Activated CD4-positive, alpha-beta T cell treated with anti-CD3 and anti-CD28 coated beads, Interleukin-2, Interleukin-4, amounts not matched to agents 100 ng/mL and 50 ng/mL, durations not matched to agents 16 hours and 8 hours (primary cell): ENCODE data around the gene PITPNM2.

Experiments used
- DNase-seq: peaks from one replicate; pipeline ENCODE4 v3.0.0-alpha.2; 2020; ENCODE audit warnings: low spot score

Gene PITPNM2

DNA sequence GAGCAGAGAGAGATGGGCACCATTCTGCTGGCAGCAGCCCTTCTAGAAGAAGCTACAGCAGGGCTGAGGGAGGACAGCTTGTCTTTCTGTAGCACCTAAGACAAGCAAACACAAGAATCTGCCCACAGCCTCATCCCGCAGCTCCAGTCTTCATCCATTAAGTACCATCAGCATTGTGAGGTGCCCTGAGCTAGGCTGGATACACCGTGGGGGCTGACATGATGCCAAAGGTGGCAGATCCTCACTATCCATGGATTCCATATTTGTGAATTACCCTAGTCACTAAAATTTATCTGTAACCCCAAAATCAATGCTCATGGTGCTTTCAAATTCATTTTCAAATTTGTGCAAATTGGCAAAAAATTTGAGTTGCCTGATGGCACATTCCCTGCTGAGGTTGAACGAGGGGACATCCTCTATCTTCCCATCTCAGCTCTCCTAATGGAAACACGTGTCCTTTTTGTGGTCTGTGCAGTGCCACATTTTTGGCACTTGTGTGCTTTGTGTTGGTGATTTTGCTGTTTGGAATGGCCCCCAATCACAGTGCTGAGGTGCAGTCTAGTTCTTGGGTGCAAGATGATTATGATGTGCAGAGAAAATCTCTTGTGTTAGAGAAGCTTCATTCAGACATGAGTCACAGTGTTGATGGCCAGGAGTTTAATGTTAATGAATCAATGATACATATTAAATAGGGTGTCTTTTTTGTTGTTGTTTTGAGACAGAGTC is 7.0 kb downstream of the PITPNM2 start:
- no peak for DNase-seq

DNA sequence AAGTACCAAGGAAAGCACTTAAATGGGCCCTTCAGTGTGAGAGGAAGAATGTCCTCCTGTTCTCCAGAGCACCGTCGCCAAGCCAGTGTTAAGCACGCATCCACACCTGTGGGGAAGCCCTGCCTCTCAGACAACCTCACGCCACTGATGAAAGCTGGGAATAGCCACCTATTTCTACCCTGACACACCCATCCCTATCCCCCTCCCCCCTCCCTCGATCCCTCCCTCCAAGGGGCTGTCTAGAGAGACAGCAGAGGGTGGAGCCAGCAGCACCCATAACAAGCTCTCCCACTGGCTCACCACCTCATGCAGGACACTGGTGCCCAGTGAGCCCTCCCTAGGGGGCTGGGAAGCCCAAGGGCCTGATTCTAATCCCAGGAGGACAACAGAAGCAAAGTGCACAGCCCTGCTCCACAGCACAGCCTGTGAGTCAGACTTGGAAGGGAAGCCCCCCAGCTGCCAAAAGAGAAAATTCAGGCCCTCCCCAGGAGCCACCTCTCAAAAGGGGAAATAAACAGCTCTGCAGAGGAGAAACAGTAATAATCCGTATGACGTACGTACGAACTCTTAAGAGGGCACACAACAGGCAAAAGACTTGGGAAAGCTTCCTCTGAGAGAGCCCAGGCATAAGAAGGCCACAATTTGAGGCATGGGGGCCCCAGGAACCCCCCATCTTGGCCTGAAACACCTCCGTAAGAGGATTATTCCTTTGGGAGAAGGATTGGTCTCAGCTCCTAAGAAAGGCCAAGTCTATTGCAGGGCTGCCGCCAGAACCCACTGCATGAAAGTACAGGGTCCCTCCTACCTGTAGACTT is 7.8 kb downstream of the PITPNM2 start:
- DNase-seq, result no peak

DNA sequence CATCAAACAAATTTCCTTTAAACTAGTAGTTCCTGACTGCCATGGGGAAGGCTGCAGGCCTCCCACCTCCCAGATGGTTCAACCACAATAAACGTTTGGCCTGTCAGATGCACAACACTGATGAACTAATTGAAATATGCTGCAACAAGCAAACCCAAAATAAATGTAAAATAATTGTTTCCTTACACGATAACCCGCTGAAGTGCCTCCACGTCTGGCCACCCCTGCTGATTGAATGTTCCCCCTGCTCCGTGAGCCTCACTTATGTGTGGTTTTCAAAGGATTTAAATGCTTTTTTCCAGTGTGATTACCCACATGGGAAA is 8.4 kb downstream of the PITPNM2 start:
- DNase-seq, result no peak

DNA sequence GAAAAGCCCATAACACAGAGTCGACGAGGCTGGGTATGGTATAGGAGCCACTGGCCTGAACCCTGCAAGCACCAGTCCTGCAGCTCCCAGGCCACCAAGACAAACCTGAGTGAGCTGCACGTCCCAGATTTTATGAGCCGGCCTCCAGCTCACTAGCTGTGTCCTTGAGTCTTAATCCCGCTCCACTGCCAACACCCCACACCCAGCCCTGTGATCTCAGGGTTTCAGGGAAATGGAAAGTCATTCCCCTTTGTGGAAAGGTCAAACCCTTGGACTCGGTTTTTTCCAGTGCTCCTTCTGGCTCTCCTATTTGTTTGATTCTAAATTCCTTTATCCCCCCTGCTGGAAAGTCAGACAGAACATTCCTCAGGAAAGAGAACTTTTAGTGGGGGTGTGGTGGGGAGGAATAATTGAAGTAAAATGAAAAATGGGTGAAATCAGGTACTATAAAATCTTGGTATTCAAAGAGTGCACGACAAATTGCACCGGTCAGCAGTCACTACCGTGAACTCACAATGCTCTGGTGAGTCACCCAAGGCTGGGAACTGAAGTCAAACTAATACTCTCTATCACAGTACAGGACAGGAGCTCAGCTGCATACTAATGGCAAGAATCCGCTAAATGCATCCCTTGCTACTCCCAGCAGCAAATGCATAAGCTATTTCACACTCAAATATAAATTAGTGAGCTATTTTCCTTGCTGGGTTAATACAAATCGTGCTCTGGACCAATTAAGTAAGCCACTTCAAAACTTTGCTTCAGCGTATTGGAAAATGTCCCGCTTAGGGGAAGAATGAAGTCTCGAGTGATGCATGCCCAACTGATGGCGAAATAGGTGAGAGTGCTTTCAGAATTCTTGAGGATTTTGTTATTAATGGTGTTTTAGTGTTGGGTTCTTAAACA is 9.0 kb downstream of the PITPNM2 start:
- DNase-seq, result no peak

DNA sequence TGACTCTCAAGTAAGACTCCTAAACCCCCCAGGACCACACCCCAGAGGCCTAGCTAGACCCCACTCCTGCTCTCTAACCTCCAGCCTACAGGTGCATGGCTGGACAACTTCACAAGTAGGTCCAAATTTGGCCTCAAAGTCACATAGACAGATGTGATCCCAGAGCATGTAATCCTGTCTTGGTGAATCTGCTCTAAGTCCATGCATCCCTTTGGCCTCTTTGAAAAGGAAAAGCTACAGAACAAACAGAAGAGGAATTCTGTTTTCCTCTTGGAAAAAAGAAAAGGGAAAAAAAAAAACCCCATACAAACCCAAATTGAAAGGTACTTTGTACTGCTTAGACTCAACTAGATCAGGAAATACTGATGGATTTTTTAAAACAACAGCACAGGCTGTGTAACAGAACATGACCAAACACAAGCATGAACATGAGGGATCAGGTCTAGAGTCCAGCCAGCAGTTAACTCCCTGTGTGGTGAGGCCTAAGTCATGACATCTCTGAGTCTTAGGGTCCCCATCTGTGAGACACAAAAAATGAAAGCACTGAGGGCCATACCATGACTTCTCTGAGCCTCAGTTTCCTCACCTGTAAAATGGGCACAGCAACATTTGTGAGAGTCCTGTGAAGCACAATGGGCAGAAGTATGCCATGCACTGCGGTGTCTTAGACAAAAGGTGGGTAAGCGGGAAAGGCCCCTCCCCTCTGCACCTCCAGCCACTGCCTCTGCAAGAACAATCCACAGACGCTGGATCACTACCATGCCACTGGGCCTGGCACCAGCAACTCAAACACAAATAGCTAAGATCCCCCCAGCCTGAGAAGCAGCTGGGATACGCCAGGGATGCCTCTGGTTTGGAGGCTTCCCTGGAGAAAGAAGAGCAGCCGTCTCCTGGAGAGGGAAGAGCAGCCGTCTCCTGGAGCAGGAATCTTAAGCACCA is 9.9 kb downstream of the PITPNM2 start:
- DNase-seq, result no peak

DNA sequence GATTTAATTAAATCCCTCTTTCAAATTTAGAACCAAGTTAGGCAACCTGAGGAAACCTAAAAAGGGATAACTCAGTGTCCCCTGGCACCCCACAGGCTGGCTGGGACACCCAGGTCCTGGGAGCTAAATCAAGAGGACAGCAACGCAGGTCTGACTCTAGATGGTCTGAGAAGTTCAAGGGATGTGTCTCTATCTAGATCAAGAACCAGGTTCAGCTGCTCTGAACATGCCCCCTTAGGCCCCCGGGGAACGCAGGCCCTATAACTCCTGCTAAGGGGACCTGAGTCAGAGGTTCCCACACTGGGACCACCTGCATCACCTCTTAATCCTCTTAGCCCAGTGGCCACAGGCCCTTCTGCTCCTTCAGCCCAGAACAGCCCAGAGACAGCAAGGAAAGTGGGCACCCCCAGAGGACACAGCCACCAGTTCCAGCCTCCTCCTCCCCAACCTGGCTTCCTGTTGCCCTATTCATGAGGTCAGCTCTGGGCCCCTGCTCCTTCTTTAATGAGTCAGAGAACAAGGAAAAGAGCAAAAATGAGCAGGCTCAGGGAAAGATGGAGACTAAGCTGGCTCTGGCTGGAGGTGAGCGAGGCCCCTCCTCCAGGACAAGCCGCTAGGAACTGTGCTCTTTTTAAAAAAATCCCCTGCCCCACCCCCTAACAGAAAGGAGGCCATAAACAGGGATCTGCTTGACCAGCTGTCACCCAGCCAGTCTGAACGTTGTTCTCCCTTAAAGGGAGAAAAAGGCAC is 10.8 kb downstream of the PITPNM2 start:
- no peak for DNase-seq

DNA sequence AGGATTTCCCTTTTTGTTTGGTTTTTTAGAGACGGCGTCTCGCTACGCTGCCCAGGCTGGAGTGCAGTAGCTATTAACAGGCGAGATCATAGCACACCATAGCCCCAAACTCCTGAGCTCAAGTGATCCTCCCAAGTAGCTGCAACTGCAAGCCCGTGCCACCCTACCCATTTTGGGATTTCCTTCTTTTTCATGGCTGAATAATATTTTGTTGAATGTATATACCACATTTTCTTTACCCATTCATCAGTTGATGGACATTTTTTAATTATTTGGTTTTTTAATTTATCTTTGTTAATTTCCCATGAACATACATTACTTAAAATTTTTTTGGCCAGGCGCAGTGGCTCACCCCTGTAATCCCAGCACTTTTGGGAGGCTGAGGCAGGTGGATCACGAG is 15.2 kb downstream of the PITPNM2 start:
- DNase-seq, result no peak

DNA sequence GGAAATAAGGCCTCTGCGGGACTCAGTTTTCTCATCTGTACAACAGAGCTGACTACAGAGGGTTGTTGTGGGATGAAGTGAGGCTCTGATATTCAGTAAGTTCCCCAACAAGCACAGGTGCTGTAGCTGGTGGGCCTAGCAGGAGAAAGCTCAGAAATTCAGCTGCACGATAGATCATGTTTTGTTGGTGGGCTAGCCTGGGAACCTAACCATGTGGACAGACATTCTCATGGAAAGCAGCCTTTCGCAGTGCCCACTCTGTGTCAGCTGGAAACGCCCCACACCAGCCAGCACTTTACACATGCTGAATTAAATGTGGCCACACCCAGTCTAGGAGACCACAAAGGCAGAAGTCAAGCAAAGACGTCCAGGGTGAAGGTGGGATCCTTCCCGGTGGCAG is 16.1 kb downstream of the PITPNM2 start:
- no peak for DNase-seq

DNA sequence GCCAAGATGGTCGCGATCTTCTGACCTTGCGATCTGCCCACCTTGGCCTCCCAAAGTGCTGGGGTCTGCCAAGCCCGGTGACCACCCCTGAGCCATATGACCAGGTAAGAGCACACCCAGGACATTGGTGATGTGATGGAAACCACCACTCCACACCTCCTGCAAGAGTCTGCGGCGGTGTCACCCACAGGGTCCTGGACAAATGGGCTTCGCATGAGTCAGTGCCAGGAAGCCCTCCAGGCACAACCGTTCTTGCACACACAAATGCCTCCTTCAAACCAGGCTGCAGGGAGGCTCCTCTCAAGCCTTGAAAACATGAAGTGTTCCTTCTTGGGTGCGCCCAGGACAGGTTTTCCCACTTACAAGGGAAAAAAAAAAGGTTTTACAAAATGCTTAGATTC is 16.6 kb downstream of the PITPNM2 start:
- no peak for DNase-seq

DNA sequence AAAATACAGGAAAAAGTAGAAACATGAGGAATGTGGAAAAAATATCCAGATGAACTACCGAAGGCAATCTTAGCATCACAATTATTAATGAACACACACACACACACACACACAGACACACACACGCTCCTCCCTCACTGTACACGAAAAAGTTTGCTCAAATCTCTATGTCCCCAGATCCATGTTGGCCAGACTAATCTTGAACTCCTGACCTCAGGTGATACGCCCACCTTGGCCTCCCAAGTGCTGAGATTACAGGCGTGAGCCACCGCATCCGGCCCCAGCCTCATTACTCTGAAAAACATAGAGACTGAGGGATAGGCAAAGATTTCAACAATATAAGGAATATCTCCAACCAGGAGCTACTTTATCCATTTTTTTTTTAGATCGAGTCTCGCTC is 17.2 kb downstream of the PITPNM2 start:
- DNase-seq, result no peak

DNA sequence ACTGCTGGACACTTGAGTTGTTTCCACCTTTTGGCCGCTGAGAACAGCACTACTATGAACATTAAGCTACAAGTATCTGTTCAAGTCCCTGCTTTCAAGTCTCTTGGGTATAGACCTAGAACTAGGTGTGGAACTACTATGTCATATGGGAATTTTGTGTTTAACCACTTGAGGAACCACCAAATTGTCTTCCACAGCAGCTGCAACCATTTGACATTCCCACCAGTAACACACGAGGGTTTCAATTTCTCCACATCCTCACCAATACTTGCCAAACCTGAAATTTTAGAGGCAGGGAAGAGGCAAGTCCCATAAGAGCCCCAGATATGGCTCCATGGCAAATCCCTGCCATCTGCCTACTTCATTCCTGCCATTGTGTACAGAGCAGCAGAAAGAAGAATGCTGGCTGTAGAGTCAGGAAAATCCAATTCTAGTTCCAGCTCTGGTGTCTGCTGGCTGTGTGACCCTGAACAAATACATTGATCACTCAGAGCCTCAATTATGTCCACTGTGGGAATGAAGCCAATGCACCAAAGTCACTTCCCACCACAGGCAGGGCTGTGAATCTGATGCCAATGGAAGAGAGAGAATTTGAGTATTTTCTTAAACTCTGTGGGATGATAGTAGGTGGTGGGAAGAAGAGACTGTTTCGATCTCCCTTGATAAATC is 17.8 kb downstream of the PITPNM2 start:
- no peak for DNase-seq

DNA sequence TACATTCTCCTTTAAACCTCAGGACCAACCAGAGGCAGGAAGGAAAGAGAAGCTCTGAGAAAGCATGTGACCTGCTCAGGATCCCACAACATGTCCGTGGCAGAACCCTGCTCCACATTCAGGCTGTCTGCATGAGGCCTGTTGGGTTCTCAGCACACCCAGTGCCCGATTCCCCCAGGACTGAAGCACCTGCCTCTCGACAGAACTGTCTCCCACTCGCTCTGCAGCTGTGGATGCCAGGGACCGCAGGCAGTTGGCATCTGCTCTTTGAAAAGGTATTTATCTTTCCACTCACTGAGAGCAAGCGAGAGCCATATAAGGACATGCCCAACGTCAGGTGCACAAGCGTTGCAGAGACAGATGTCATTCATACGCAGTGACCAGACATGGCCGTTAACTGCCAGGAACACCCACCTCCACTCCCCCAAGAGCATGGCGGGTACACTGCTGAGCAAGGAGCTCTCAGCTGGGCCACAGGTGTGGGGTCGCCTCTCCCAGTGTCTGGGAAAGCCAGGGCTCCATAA is 18.9 kb downstream of the PITPNM2 start:
- no peak for DNase-seq

DNA sequence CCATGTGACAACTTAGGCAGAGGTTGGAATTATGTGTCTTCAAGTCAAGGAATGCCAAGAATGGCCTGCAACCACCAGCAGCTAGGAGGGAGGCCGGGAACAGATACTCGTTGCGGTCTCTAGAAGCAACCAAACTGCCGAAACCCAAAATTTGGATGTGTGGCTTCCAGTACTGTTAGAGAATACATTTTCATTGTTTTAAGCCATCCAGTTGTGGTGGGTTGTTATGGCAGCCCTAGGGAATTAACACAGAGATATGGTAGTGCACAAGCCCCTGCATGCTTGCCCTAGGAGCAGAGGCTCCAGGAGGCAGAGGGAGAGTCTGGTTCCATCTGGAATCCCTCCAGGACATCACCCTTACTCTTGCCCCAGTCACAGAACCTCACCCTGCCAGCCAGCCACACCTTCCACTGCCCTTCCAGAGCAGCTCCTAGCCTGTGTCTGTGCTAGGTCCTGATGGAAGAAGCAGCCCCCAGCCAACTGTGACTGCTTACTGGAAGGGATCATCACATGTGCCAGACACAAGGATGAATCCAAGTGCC is 19.5 kb downstream of the PITPNM2 start:
- DNase-seq, result no peak

DNA sequence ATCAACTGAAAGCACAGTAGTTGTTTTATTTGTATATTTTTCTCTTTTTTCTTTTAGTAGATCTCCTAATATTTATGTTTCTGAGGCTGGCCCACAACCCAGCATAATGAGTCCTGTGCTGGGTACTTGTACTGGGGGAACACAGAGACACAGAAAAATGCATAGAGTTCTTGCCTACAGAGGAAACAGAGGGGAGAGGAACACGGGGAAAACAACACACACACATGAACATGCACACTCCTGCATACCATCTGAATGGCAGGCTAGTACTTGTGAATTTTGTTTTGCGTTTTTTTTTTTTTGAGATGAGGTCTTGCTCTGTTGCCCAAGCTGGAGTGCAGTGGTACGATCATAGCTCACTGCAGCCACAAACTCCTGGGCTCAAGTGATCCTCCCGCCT is 21.3 kb downstream of the PITPNM2 start:
- DNase-seq, result no peak

DNA sequence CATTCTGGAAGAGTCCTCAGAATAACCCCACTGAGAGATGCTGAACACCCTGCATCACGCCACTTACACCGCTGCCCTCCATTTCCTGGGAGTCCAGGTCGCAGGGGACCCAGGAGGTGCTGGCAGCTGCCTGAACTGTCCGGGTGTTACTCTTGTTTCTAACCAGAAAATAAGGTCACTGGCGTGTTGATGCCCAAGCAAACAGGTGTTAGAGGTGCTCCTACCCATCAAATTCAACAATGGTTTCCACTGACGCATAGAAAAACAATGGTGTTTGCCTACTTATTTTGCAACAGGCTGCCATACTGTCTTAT is 23.8 kb downstream of the PITPNM2 start:
- no peak for DNase-seq

DNA sequence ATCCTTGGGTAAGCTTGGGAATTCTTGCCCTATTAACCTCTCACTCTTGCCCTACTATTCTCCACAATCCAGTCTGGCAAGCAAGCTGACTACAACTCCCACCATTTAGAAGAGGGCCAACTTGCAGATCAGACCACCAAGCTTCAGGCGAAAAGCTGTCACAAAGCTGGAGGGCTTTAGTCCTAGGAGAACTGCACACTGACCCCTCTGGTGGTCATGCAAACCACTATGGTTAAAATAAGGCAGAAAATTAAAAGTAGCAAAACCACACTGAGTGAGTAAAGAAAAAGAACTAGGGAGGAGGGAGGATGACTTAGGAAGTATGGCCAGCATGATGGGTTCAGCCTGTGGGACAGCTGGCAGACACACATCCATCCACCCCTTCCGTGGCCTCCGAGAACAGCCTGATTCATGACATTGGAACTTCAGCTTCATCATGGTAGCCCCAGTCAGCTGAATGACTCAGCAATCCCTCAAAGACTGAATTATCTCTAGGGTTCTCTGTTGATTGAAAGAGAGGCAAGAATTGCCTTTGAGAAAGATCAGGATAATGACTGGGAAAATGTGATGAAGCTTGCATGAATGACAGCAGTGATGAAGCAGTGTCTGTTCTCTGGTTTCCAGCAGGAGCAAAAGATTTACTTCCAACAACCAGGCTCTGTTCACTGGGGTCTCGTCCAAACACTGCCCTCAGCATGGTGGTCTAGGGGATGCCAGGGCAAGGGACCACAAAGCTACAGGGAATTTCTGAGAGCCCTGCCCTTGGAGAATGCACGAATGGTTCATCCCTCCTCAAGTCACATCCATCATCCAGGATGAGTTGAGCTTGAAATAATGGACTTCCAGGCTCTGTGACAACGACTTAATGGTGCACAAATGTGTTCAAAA is 24.4 kb downstream of the PITPNM2 start:
- no peak for DNase-seq

DNA sequence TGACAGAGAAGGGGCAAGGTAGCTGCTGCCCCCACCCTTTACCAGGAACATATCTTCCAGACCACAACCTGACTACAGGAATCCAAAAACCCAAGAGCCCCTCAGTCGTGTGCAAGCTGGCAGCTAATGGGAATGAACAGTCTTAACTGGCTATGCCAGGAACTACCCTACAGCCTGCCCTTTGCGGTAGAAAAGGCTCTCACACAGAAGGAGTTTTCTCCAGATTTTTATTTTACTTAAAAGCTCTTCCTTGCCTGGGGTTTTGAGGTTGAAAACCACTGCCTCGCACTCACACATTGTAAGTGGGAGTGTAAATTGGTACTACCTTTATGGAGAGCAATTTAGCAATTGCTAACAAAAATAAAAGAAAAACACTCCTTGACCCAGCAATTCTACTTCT is 28.3 kb downstream of the PITPNM2 start:
- no peak for DNase-seq

DNA sequence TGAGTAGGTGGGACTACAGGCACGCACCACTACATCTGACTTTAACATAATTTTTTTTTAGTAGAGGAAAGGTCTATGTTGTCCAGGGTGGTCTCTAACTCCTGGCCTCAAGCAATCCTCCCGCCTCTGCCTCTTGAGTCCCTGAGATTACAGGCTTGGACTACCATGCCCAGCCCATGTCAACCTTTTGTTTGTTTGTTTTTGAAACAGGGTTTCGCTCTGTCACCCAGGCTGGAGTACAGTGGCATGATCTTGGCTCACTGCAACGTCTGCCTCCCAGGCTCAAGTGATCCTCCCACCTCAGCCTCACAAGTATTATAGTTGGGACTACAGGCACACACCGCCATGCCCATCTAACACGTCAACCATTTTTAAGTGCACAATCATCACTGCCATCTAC is 29.2 kb downstream of the PITPNM2 start:
- DNase-seq, result no peak
